ENCODE measurements around the gene MFGE8.

The MFGE8 gene

GRCh38 chr15:88897456-88898194, 15.6 kb downstream of the MFGE8 start:
- peak; percentile 13 for DNase-seq

DNA sequence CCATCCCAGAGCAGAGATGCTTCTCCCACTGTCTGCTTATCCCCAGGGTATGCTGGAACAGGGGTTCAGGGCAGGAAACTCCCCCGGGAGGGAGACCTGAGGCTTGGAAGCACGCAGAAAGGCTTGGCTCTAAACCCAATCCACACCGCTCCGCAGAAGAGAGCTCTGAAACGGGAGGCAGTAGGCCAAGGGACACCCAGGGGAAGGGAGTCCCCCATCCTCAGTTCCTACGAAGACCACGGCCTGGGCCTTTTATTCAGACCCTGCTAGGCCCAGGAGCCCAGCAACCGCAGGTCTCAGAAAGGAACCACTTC, 16.1 kb downstream of the MFGE8 start:
- DNase-seq = no peak

DNA sequence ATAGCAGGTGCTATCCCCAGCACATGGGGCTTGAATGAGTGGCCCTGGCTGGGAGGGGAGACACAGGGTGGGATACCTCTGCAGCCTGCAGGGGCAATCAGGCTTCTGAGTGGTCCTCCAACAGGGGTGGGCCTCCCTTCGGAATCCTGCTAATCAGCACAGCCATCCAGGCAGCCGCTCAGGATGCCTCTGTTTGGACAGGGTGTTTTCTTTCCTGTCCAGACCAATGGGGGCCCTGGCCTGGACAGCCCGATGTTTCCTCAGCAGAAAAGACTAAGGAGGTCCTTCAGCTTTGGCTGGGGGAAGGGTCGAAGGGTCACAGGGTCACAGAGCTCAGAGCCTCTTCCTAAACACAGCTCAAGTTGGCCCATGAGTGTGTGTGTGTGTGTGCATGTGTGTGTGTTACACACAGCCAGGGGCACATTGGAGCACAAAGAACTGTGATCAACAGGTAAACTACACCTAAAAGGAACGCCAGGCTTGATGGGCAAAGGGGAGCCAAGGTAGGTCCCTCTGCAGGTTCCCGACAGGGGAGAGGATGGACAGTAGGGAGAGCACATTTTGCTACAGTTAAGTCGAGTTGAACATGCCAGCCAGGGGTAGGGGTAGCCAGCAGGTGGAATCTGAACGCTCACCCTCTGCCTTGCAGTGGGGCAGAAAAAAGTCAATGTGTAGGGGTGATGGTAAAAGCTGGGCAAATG, 16.7 kb downstream of the MFGE8 start:
- DNase-seq = no peak

GRCh38 chr15:88894819-88895767, 18.1 kb downstream of the MFGE8 start, which contains the start of gene HAPLN3:
HAPLN3 (minus strand) TSS chr15:88895544; CDS start chr15:88887298, 8,246 bp downstream.
- no peak for DNase-seq

GRCh38 chr15:88894348-88894818, 18.8 kb downstream of the MFGE8 start:
- DNase-seq = no peak

DNA sequence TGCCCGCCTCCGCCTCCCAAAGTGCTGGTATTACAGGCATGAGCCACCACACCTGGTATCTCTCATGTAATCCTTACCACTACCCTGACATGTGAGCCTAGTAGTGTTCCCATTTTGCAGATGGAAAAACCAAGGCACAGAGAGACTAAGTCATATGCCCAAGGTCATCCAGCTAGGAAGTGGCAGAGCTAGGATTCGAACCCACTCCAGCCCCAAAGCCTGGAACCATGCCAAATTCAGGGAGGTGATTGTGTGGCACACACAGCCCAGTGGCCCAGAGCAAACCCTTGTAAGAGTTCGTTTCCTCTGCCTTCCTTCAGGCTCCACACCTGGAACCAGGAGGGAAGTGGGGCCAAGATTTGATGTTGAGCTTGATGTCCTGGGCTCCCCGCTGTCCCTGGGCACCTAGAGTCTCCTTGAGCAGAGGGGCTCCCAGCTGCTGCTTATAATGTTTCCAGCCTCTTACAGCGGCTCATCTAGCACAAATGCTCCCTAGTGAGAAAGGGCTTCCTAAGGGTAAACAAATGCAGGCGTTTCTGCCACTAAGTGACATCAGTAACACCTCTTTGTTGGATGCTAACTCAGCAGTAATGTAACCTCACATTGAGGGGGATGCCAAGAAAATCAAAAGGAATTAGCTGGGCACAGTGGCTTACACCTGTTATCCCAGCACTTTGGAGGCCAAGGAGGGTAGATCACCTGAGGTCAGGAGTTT, 21.5 kb downstream of the MFGE8 start:
- DNase-seq = no peak

GRCh38 chr15:88890495-88890894, 22.7 kb downstream of the MFGE8 start:
- DNase-seq = no peak

GRCh38 chr15:88888719-88889118, 24.5 kb downstream of the MFGE8 start:
- no peak for DNase-seq

DNA sequence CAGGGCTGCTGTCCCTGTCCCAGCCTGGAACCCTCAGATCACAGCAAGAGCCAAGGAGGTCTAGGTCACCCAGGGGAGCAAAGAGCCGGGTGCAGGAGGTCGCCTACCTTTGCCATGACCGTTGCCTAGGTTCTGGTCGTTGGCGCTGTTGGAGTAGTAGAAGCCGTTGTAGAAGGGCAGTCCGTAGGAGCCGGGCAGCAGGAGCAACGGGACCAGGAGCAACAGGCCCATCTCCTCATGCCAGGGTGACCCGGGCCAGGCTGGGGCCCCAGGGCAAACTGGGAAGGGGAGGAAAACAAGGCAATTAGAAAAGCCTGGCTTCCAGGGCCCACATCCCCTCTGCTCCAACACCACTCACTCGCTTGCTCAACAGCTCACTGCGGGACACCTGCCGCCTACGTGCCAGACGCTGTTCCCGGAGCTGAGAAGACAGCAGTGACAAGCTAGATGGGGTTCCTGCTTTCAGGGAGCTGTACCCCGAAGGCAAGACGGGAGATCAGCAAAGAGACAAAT, 26.1 kb downstream of the MFGE8 start:
- no peak for DNase-seq

DNA sequence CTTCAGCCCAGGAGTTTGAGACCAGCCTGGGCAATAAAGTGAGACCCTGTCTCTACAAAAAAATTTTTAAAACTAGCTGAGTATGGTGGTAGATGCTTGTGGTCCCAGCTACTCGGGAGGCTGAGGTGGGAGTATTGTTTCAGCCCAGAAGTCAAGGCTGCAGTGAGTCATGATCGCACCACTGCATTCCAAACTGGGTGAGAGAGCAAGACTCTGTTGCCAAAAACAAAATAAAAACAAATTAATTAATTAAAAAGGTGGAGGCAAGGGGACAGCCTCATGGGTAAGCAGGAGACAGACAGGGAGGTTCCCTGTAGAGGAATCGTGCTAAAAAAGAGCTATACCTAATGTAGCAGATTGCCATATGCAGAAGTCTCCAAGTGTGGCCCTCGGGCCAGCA, 30.4 kb downstream of the MFGE8 start:
- DNase-seq = no peak

- DNase-seq = no peak
Observed at GRCh38 chr15:88881775-88882174, 31.4 kb downstream of the MFGE8 start.

DNA sequence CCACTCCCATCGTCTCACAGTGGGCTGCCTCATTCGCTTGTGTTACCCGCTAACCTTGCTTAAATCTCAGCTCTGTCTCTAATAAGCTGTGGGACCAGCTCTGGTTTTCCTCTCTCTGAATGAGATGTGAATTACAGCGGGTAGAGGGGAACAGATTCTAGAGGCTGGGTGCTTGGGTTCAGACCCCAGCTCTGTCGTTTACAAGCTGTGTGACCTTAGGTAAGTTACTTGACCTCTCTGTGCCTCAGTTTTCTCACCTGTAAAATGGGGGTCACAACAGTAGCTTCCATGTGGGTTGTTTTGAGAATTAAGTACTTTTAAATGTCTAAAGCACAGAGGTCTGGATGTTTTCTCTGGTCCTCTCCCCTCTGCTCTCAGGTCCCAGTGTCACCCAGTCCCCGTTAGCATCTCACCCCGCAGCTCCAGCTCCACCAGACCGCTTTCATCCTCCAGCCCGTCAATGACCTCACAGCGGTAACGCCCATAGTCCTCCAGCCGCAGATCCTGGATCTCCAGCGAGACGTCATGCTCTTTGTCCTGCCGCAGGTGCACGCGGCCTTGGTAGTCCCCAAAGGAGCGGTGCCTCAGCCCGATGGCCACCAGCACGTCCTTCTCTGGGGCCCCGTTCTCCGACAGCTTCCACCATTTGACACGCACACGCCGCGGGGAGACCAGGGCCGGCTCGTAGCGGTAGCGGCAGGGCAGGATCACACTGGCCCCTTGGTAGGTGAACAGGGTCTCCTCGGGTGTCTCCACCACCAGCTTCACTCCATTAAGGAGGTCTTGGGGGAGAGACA, 32.0 kb downstream of the MFGE8 start:
- no peak for DNase-seq

- DNase-seq = no peak
Observed at GRCh38 chr15:88878720-88879184, 34.4 kb downstream of the MFGE8 start.

DNA sequence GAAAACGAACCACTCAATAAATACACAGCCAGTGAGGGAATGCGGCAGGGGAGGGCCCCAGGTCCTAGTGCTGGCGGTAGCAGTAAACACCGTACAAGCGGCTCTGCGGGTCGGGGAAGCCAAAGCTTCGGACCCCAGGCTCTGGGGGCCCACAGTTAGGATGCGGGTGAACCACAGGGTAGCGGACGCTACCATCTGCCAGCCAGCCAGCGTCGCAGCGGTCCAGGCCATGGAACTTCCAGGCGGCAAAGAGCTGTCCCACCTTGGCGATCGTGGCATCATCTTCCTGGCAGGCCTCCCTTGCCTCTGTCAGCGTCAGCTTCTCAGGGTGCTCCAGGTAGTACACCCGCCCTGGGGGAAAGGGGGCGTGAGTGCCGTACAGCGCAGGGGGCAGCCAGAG, 35.3 kb downstream of the MFGE8 start:
- no peak for DNase-seq

- no peak for DNase-seq
Observed at GRCh38 chr15:88877415-88877814, 35.8 kb downstream of the MFGE8 start.

DNA sequence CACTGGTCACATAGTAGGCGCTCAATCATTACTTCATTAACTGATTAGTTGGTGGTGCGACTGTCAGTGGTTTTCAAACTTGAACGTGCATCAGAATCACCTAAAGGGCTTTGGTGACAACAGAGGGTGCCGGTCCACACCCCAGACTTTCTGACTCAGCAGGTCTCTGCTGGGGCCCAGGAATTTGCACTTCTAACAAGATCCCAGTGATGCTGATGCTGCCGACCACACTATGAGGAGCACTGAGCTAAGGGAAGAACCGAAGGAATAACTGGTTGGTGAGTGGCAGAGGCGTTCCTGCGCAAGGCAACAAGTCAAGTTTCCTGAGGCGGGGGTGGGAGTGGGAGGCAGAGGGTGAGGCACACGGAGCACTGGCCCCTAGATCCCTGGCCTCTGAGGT, 36.6 kb downstream of the MFGE8 start:
- DNase-seq = no peak

- no peak for DNase-seq
Observed at GRCh38 chr15:88874684-88875083, 38.5 kb downstream of the MFGE8 start.

- DNase-seq = no peak
Observed at GRCh38 chr15:88874275-88874674, 38.9 kb downstream of the MFGE8 start.

- DNase-seq = no peak
Observed at GRCh38 chr15:88873786-88874185, 39.4 kb downstream of the MFGE8 start.

DNA sequence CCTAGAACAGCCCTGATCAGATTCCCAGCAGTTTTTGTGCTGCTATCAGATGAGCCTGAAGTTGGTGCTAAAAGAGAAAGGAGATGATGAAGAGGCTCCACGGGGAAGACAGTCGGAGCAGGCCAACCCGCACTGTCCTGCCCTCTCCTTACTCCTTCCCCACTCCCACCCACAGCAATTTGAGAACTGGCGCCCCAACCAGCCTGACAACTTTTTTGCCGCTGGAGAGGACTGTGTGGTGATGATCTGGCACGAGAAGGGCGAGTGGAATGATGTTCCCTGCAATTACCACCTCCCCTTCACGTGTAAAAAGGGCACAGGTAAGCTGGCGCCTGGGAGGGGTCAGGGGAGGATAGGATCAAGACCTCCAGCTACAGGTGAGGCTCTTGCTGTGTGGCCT, 40.5 kb downstream of the MFGE8 start:
- no peak for DNase-seq

DNA sequence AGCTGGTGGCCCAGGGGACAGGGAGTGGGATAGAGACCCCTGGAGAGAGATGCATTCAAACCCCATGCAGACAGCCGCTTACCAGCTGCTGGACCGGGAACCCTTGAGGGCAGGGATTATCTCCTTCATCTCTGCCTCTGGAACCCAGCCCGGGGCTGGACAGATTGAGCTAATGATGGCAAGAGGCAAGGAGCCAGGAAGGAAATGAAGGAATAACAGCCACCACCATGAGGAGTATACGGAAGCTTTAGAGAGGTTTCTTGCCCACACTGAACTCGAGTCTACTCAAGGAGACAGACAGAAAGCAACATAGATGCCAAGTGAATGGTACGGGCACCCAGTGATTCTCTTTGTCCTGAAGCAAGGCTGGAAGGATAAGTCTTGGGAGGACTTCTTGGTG, 41.1 kb downstream of the MFGE8 start:
- no peak for DNase-seq
